HG03571 (cell line): ENCODE results near the gene PRPF18.

Source experiments
- ATAC-seq: cut with Tn5 transposase; IDR thresholded peaks from one replicate; pipeline ENCODE4 v1.9.1; 2021; ENCODE audit not compliant: unreplicated experiment

Gene PRPF18

GRCh38 chr10:13604357-13605040, 17.7 kb downstream of the PRPF18 start:
- no peak for ATAC-seq

DNA sequence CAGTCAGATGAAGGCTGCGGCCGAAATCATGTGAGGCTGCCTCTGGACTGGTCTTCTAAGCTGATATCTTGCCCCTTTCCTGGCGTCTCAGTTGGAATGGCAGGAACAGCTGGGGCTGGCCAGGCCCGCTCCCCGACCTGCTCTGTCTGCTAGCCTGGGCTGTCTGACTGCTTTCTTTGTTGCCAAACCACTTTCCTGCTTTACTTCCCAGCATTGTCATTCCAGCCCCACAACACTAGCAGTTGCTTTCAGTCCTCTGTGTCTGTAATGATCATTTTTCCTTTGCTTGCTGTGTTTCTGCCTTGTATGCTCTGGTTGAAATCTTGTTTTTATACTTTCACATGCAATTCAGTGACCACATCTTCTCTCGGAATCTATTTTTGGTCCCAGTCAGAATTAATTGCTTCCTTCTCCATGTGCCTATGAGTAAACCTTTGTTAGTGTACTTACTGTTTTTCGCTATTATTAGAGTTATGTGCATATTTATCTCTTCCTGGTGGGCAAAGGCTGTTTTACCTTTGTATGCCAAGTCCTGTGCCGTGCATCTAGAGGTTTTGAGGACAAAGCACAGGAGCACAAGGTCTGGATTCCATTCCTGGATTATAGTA, 21.6 kb downstream of the PRPF18 start:
- ATAC-seq, result no peak

- ATAC-seq, result no peak
Measured at GRCh38 chr10:13612654-13613373, 26.0 kb downstream of the PRPF18 start.

DNA sequence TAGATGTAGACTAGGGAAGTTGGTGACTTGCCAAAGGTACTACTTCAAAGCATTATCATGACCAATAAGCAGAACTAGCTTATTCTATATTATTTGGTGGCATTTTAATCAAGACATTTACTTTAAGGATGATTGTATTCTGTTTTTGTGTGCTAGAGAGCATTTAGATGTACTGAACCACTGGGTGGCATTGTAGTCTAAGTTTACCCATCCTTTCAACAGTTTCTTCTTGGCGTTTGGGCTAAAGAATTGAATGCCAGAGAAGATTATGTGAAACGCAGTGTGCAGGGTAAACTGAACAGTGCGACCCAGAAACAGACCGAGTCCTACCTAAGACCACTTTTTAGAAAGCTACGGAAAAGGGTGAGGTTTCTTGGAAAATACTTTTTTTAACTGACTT, 26.8 kb downstream of the PRPF18 start:
- no peak for ATAC-seq

GRCh38 chr10:13614530-13615332, 28.0 kb downstream of the PRPF18 start:
- no peak for ATAC-seq

DNA sequence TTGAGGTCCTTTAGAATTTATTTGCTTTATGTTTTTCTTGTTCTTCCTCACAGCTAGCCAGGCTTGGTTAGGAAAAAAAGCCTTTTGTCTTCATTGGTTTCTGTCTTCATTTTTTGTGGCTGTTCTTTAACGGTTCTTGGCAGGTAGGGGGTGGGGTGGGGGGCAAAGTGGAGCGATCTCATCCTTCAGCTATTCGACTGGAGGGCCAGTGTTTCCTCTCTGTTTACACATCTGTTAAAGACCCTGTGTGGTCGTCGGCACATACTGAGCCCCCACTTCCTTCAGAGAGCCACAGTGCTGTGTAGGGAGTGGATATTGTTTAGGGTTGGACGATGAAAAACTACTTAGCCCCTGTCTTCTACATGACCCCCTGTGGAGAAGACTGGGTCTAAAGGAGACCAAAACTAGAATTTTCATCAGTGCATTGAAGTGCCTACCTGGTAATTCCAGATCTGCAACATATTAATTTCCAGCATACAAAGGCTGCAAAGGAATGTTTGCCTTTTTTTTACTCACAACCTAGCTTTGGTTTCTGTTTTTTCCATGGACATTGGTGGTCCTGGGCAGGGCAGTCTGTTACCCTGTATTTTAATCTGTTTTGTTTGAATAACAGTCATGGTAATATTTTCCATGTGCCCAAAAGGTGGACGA, 29.0 kb downstream of the PRPF18 start:
- no peak for ATAC-seq

GRCh38 chr10:13617116-13617515, 30.4 kb downstream of the PRPF18 start:
- ATAC-seq, result no peak

DNA sequence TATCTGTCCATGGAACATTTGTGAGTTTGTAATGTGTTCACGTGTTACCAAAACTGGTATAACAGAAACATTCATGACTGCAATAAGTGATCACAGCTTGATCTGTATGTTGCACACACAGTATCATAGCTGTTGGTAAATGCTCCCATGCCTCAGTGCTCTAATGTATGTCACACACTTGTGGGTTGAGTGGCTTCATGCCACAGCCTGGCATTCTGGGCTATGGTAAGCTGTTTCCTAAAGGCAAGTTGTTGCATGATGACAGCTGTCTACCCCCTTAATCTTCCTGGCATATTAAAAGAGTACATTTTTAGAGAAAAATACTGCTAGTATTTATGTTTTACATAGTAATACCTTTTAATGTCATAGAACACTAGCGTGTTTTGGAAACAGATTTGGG, 35.2 kb downstream of the PRPF18 start:
- no peak for ATAC-seq

- no peak for ATAC-seq
Measured at GRCh38 chr10:13624630-13625029, 37.9 kb downstream of the PRPF18 start.

DNA sequence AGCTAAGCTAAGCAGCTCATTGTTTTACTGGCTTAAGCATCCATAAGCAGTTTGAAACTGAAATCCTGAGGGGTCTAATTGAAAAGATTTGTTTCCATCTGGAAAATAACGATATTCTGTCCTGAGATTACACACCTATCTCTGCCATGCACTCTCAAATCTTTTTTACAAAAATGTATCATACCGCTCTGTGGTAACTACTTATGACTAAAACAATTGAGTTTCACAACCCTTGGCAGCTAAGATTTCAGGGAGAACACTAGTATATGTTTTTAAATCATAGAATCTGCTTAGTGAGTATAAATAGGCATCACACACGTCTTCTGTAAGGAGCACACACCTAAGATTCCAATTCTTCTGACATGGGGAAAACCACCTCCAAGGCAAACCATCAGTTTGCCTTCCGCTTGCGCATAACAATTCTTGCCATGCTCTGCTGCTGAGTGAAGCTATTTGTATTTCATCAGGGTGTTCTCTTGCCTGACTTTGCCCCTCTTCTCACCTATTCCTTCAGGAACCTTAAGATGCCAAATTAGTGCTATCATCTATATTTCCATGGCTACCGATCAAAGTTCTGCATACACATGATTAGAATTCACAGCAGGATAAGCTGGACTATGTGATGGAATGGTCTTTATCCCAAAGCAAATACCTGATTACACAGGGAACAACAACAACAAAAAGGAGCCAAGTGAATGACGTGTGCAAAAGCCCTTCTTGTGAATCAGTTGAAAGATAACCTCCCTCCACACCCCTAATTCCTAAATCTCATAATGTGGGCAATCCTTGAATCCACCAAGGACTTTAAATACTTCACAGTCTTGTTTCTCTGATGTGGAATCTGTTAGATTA, 40.9 kb downstream of the PRPF18 start:
- ATAC-seq, result no peak

DNA sequence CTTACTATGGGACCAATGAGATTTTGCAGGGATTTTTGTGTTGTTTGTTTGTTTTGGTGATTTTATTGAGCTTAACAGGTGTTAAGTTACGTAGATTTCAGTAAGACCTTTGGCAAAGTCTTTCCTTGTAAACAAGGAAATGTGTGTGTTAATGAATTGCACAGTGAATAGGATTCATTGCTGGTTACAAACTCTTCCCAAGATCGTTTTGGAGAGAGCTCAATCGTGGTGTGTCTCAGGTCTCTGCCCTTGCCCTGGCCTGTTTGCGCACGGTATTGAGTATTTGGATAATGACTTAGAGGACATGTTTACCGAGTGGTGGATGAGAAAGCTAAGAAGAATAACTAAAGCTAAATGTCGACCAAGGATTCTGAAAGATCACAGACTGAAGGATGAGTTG, 41.9 kb downstream of the PRPF18 start:
- ATAC-seq, result no peak

DNA sequence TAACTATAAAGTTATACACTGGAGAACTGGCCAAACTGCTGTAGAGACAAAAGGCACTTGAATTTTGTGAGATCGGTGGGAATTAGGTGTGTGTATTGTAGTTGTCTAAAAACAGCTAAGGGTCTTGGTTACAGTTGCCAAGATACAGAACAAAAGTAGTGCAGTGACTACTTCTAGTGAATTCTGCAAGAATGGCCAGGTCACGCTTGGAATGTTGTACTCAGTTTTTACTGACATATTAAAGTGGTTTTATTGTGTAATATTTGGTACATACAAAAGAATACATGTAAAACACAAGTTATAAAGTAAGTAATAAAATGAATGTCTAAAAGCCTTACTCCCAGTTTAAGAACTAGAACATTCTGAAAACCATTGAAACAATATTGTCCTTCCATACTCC, 42.4 kb downstream of the PRPF18 start:
- ATAC-seq, result no peak

DNA sequence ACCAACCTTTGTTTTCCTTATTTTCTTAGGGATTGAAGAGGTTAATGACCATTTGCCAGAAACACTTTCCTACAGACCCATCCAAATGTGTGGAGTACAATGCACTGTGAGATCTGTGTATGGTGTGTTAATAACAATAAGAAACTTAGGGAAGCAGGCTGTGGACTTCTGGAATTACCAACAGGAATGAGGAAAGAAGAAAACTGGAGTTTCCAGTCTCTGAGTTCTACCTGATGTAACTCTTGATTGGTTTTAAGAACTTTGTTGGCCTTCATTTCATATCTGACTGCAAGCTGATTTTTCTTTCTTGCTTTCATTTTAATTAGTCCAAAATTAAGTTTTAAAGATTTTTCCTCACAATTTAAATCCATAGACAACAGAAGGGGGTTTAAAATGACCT, 43.5 kb downstream of the PRPF18 start:
- ATAC-seq, result no peak

GRCh38 chr10:13631594-13631993, 44.8 kb downstream of the PRPF18 start:
- no peak for ATAC-seq

GRCh38 chr10:13632440-13632839, 45.7 kb downstream of the PRPF18 start:
- ATAC-seq, result peak; percentile 59

DNA sequence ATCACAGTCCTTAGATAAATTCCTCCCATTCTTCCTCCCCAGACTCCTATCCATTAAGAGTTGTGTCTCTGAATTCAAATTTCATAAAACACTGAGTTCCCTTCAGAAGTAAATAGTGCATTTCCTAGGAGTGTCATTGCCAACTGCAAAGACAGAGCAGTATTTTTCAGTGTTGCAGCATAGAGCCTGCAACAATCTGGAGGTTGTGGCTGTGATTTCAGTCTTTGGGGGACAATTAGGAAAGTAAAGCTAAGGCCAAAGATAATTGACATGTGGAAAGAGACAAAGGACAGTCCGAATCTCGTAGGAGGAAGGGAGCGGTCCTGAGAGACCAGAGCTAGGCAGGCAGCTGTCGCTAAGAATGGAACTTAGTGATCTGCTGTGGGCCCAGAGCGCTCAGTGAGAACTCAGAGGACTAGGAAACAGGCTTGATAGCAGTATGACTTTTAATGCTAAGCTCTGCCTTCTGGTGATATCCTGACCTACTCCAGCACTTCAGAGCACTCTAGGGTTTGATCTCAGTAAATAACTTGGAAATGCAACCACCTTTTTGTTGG, 46.2 kb downstream of the PRPF18 start:
- ATAC-seq, result no peak

DNA sequence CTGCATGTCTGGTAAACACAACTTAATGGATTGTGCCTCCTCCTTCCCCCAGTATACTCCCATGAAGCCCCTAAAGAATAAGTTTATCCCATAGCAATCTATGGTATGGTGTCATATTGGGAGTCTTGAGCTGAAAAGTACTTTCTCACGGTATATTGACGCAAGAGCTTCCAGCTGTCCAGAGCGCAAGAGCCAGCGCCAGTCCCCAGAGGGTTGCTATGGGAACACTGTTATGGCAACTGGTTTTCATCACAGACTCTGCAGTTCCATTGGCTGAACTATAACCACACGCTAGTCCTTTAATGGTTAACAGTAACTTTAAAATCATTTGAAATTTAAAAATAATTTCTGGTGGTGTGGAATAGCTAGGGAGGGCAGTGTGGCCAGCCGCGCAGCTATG, 46.9 kb downstream of the PRPF18 start:
- ATAC-seq, result no peak

DNA sequence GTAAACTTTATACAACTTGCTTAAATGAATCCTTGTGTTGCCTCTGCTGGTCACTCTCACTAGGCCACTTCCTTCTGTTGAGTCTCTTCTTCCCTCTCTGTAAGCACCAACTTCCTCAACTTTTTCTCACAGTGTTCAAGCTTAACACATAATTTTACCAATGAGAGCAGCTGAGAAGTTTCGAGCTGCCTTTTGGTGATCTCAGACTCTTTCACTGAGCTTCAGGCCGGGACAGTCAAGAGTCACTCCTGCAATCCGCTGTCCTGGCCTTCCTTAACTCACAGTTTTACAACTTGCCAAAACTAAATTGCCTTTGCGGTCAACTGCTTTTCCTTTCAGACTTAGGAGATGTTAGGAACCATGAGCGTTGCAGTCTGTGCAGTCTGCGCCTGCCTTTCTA, 47.4 kb downstream of the PRPF18 start:
- no peak for ATAC-seq

DNA sequence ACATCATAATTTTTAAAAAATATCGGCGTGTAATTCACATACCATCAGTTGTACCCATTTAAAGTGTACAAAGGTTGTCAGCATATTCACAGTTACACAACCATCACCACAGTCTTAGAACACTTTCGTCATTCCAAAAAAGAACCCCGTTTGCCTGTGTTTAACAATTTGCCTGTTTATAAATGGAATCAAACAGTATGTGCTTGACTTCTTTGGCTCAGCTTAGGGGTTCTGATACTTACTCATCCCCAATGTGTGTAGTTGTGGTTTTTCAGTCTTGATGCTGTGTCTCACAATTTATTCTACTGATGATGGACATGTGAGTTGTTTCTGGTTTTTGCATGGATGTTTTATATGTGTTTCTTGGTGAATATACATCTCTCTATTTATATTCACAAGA, 50.0 kb downstream of the PRPF18 start:
- no peak for ATAC-seq
